ENCODE data around the gene CTDSP1.

DNA sequence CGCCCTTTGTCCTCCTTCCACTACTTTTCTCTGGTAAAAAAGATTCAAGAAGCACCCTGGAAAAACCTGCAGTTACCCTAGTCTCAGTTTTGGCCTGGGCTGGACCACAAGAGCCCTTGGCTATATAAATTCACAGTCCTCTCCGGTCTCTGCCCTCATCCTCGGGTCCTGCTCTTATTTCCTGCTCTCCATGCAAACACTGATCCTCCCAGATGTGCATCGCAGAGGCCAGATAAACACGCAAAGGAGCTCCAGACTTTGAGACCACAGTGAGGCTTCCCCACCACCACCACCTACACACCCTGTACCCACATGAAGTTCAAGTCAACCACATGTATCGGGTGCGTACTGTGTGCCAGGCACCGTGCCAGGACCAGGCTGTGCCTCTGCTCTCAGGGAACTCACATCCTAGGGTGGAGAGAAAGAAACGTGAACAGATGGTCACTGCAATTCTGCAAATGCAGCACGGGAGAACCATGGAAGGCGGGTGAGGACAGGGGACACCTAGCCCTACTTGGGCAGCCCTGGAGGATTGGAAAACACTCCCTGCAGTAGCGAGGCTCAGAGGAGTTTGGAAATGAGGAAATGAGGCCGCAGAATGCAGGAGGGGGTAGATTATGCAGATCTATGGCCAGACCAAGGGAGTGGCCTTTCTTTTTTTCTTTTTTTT is 7.4 kb downstream of the CTDSP1 start:
- TF ChIP-seq POLR2A (IDR thresholded peaks at IDR 0.05) = no peak
- TF ChIP-seq, protein P1, sequence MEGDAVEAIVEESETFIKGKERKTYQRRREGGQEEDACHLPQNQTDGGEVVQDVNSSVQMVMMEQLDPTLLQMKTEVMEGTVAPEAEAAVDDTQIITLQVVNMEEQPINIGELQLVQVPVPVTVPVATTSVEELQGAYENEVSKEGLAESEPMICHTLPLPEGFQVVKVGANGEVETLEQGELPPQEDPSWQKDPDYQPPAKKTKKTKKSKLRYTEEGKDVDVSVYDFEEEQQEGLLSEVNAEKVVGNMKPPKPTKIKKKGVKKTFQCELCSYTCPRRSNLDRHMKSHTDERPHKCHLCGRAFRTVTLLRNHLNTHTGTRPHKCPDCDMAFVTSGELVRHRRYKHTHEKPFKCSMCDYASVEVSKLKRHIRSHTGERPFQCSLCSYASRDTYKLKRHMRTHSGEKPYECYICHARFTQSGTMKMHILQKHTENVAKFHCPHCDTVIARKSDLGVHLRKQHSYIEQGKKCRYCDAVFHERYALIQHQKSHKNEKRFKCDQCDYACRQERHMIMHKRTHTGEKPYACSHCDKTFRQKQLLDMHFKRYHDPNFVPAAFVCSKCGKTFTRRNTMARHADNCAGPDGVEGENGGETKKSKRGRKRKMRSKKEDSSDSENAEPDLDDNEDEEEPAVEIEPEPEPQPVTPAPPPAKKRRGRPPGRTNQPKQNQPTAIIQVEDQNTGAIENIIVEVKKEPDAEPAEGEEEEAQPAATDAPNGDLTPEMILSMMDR (IDR thresholded peaks at IDR 0.05) = no peak

Data from testis (tissue), 2 donors.